ENCODE measurements around the gene DAP. TPM values are rescaled to one million over a fixed set of nuclear protein-coding genes. Genes with fewer than 3 reads are reported as not detected.
"Not testable (repeated sequence)": the region's sequence is repeated elsewhere in the genome, so short reads cannot be mapped to it uniquely, and the experiment has no call there.

Gene DAP
- total RNA-seq, 2 experiments from 2014 or later, result 42.5 to 45.3 TPM

DNA sequence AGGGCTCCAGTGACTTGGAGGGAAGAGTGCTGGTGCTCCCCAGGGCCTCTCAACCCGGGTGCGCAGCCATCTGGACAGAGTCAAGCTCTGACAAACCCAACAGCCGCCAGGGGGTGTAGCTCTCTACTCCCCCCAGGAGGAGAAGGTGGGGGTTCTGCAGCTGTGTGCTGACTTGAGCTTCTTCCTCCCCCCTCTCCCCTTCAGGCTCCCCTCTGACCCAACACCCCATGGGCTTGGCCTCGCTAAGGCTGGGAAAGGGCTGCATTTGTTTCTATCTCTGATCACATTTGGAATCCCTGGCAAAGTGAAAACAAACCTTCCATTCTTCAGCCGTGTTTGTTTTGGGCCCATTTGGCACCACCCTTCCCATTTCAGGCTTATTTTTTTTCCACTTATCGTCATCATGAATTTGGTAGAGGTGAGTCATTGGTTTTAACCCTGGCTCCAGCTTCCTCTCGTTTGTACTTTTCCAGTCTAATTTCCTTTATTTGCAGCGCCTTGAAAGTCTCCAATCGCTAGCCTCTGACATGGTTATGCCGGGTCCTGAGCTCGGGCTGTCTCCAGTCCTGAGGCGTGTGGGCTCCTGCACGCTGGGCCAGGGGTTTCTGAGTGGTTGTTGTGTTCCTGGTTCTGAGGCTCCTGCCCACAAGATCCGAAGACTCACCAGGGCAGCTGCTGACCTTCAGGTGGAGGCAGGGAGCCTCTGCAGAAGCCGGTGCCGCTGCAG lies 36.1 kb downstream of the DAP start:
- H3K36me3 Mint-ChIP-seq (ENCODE audit: low read depth), result peaks cover 32% of the 10 kb centered on the region
- H3K4me3 Mint-ChIP-seq, result no peak overlapping the region
- intact Hi-C loops (cut with micrococcal nuclease), result no loop called here
- H3K27ac Mint-ChIP-seq, result no peak overlapping the region
- H3K27me3 Mint-ChIP-seq, result no peaks in the 10 kb centered on the region
- ChIA-PET POLR2A (no interaction called here), CTCF (no interaction called here)
- no peaks in the 10 kb centered on the region for H3K9me3 Mint-ChIP-seq
- DNase-seq, result no peak
- H3K4me1 Mint-ChIP-seq (ENCODE audit: low read depth), result peaks cover 23% of the 10 kb centered on the region
- ATAC-seq, result no peak
- no peak for TF ChIP-seq CTCF (IDR thresholded peaks at IDR 0.05)

GRCh38 chr5:10723514-10723913 lies 37.5 kb downstream of the DAP start:
- no peak overlapping the region for H3K27ac Mint-ChIP-seq
- peaks cover 20% of the 10 kb centered on the region for H3K4me1 Mint-ChIP-seq (ENCODE audit: low read depth)
- peaks cover 32% of the 10 kb centered on the region for H3K36me3 Mint-ChIP-seq (ENCODE audit: low read depth)
- no peaks in the 10 kb centered on the region for H3K27me3 Mint-ChIP-seq
- TF ChIP-seq CTCF (IDR thresholded peaks at IDR 0.05), result no peak
- intact Hi-C loops (cut with micrococcal nuclease), result no loop called here
- ChIA-PET POLR2A (interaction anchor here (0.7 kb wide), 1 partner anchor 498 kb away, joined by 3 read pairs; no protein-coding TSS in a partner anchor), CTCF (no interaction called here)
- DNase-seq, result no peak
- no peak for ATAC-seq
- H3K4me3 Mint-ChIP-seq, result no peak overlapping the region
- no peaks in the 10 kb centered on the region for H3K9me3 Mint-ChIP-seq

DNA sequence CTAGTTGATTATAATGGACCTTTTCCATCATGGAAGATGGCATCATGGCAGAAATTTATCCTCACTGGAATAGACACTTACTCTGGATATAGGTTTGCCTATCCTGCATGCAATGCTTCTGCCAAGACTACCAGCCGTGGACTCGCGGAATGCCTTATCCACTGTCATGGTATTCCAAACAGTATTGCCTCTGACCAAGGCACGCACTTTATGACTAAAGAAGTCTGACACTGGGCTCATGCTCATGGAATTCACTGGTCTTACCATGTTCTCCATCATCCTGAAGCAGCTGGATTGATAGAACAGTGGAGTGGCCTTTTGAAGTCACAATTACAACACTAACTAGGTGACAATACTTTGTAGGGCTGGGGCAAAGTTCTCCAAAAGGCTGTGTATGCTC lies 40.3 kb downstream of the DAP start:
- H3K4me1 Mint-ChIP-seq (ENCODE audit: low read depth); CTCF ChIA-PET; POLR2A ChIA-PET; DNase-seq; intact Hi-C loops (cut with micrococcal nuclease); H3K4me3 Mint-ChIP-seq; H3K27me3 Mint-ChIP-seq; ATAC-seq; H3K27ac Mint-ChIP-seq; H3K9me3 Mint-ChIP-seq: not testable (repeated sequence)
- peaks cover 29% of the 10 kb centered on the region for H3K36me3 Mint-ChIP-seq (ENCODE audit: low read depth)

GRCh38 chr5:10719965-10720364 lies 41.1 kb downstream of the DAP start:
- no peak for TF ChIP-seq CTCF (IDR thresholded peaks at IDR 0.05)
- no peaks in the 10 kb centered on the region for H3K27me3 Mint-ChIP-seq
- ChIA-PET POLR2A (no interaction called here), CTCF (no interaction called here)
- DNase-seq (no peak), ATAC-seq (no peak)
- H3K36me3 Mint-ChIP-seq (ENCODE audit: low read depth), result peaks cover 29% of the 10 kb centered on the region
- H3K27ac Mint-ChIP-seq, result no peak overlapping the region
- H3K9me3 Mint-ChIP-seq, result no peaks in the 10 kb centered on the region
- H3K4me3 Mint-ChIP-seq, result no peak overlapping the region
- intact Hi-C loops (cut with micrococcal nuclease), result no loop called here
- no peaks in the 10 kb centered on the region for H3K4me1 Mint-ChIP-seq (ENCODE audit: low read depth)

GRCh38 chr5:10718617-10719016 lies 42.4 kb downstream of the DAP start:
- H3K27ac Mint-ChIP-seq; H3K27me3 Mint-ChIP-seq; DNase-seq; POLR2A ChIA-PET; H3K4me1 Mint-ChIP-seq (ENCODE audit: low read depth); CTCF ChIA-PET; H3K9me3 Mint-ChIP-seq; H3K4me3 Mint-ChIP-seq; intact Hi-C loops (cut with micrococcal nuclease); ATAC-seq: not testable (repeated sequence)
- H3K36me3 Mint-ChIP-seq (ENCODE audit: low read depth), result peaks cover 29% of the 10 kb centered on the region

GRCh38 chr5:10716825-10717224 lies 44.2 kb downstream of the DAP start:
- H3K36me3 Mint-ChIP-seq (ENCODE audit: low read depth), result peaks cover 22% of the 10 kb centered on the region
- CTCF ChIA-PET, result interaction anchor here (1.8 kb wide), 1 partner anchor 14 kb away, joined by 6 read pairs; no protein-coding TSS in a partner anchor
- intact Hi-C loops (cut with micrococcal nuclease); H3K4me3 Mint-ChIP-seq; H3K9me3 Mint-ChIP-seq; ATAC-seq; POLR2A ChIA-PET; DNase-seq; H3K4me1 Mint-ChIP-seq (ENCODE audit: low read depth); H3K27ac Mint-ChIP-seq; H3K27me3 Mint-ChIP-seq: not testable (repeated sequence)
